LNCaP clone FGC (cell line): ENCODE data around the gene PCGF1.
A peak's percentile ranks its signal among the peaks of the same experiment; 100 is the strongest.
"Not testable (repeated sequence)": the region's sequence is repeated elsewhere in the genome, so short reads cannot be mapped to it uniquely, and the experiment has no call there.

ENCODE experiments used
- DNase-seq: peaks from one replicate; pipeline ENCODE4 v3.0.0-alpha.2; 2011; ENCODE audit warnings: low read depth
- H3K4me3 ChIP-seq: 2 replicates; pipeline ENCODE4 v1.5.1; 2011; ENCODE audit warnings: mild to moderate bottlenecking, low read depth, low read length, control low read depth
- TF ChIP-seq, protein P1 (sequence below): IDR thresholded peaks from 2 replicates; pipeline ENCODE4 v1.5.1; 2012; ENCODE audit warnings: mild to moderate bottlenecking; ENCODE audit not compliant: control insufficient read depth, insufficient read depth; ENCODE audit errors: extremely low read depth

The PCGF1 gene

DNA sequence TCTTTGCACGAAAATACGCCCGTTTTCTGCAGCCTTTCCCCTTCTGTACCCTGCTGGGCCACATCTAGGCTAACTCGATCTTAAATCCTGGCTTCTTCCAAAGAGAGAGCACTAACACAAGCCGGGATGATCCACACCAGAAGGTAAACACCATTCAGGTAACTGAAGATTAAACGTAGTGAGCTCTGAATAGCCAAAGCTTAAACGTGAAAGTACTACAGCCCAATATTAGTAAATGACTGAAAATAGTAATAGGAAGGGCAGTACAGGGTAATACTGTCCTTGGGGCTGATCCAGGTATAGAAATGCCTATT is 34.6 kb downstream of the PCGF1 start:
- TF ChIP-seq, protein P1, sequence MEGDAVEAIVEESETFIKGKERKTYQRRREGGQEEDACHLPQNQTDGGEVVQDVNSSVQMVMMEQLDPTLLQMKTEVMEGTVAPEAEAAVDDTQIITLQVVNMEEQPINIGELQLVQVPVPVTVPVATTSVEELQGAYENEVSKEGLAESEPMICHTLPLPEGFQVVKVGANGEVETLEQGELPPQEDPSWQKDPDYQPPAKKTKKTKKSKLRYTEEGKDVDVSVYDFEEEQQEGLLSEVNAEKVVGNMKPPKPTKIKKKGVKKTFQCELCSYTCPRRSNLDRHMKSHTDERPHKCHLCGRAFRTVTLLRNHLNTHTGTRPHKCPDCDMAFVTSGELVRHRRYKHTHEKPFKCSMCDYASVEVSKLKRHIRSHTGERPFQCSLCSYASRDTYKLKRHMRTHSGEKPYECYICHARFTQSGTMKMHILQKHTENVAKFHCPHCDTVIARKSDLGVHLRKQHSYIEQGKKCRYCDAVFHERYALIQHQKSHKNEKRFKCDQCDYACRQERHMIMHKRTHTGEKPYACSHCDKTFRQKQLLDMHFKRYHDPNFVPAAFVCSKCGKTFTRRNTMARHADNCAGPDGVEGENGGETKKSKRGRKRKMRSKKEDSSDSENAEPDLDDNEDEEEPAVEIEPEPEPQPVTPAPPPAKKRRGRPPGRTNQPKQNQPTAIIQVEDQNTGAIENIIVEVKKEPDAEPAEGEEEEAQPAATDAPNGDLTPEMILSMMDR: no peak
- peak overlapping the region; percentile 66 for H3K4me3 ChIP-seq
- no peak for DNase-seq

GRCh38 chr2:74472086-74472944 is 35.2 kb downstream of the PCGF1 start, which contains the start of gene MRPL53:
TSS of gene MRPL53 (minus strand) at chr2:74472680. CDS start at chr2:74472660, 20 bp downstream.
- TF ChIP-seq, protein P1: no peak
- peak; percentile 78 for DNase-seq
- peak within 1 kb of the TSS; percentile 66 for H3K4me3 ChIP-seq

DNA sequence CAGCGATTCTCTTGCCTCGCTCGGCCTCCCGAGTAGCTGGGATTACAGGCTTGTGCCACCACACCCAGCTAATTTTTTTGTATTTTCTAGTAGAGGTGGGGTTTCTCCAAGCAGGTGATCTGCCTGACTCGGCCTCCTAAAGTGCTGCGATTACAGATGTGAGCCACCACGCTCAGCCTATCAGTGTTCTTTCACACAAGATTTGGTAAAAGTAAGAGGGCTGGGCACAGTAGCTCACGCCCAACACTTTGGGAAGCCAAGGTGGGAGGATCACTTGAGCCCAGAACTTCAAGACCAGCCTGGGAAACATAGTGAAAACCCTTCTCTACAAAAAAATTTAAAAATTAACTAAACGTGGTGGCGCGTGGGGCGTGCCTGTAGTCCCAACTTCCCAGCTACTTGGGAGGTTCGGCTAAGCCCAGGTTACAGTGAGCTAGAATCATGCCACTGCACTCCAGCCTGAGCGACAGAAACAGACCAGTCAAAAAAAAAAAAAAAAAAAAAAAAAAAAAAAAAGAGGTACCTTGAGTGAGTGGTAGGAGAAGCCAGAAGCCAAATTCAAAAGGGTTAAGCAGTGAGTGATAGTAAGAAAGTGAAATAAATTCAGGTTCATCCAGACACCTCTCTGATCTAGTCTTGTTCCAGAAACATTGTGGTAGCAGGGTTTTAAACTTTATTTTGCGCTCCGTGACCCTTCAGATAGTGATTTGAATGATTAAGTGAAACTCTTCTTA is 36.0 kb downstream of the PCGF1 start:
- TF ChIP-seq, protein P1: no peak
- peak overlapping the region; percentile 66 for H3K4me3 ChIP-seq
- DNase-seq: no peak

- not testable (repeated sequence) for H3K4me3 ChIP-seq, DNase-seq
Measured at GRCh38 chr2:74470742-74471141, 36.8 kb downstream of the PCGF1 start.

- TF ChIP-seq, protein P1: no peak
- no peak for DNase-seq
- peak overlapping the region; percentile 75 for H3K4me3 ChIP-seq
Measured at GRCh38 chr2:74464406-74464805, 43.1 kb downstream of the PCGF1 start.

DNA sequence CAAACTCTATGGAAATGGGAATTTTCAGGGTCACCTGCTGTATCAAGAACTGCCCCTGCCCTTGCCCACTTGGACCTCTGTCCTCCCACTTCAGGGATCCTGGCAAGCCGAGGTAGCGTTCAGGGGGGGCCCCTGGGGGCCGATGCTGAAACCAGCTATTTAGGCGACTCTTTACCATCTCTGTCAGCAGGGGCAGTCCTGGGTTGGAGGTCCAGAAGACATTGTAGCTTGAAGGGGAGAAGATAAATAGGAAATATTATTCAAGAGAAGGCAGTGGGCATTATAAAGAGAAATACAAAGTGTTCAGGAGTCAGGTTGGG is 44.7 kb downstream of the PCGF1 start:
- no peak overlapping the region for H3K4me3 ChIP-seq
- no peak for DNase-seq
- TF ChIP-seq, protein P1: no peak

DNA sequence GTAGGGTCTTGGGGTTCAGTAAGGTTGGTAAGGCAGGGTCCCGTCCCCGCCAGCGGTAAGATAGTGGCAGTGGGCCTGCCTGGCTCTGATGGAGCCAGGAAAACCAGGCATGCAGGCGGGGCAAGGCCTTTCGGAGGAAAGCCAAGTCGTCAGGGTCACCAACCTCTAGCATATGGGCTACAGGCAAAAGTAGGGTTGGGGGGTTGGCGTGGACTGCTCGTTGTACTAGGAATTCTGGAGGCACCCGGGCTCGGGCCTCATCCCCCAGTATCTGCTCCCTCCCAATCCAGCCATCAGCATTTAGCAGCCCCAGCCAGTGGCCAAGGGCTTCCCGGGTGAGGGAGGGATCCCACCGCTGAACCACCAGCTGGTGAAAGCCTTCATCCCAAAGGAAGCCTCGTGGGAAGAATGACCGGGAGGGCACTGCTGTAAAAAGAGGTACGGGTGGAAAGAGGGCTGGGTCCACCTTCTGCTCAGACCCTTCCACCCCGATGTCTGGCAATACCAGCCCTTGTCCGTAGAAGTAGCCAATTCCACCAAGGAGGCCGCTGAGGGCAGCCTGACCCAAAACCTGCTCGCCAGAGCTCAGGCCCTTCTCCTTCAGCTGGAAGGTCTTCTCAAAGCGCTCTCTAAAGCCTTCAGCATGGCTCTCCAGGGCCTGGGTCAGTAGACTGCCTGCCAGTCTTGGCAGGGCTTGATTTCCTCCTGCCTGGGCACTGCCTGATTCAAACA is 45.3 kb downstream of the PCGF1 start:
- H3K4me3 ChIP-seq: no peak overlapping the region
- DNase-seq: no peak
- TF ChIP-seq, protein P1: no peak
